Nephron (organoid): Measurements from ENCODE around the gene KRT83.

Source experiments
- H3K27ac Mint-ChIP-seq, 3 experiments: 2 replicates each; pipeline ENCODE4 v1.8.0; 2020; ENCODE audit warnings: mixed read lengths in 3 of 3, mild to moderate bottlenecking in 2 of 3, moderate library complexity in 1 of 3
- H3K27me3 Mint-ChIP-seq: 2 replicates; pipeline ENCODE4 v1.8.0; 2021; ENCODE audit warnings: low read depth, mild to moderate bottlenecking, moderate library complexity, mixed read lengths
- H3K36me3 Mint-ChIP-seq: 2 replicates; pipeline ENCODE4 v1.8.0; 2020; ENCODE audit warnings: low read depth, mixed read lengths
- H3K4me1 Mint-ChIP-seq: 2 replicates; pipeline ENCODE4 v1.8.0; 2020; ENCODE audit warnings: mixed read lengths
- H3K4me3 Mint-ChIP-seq, 3 experiments: 2 replicates each; pipeline ENCODE4 v1.8.0; 2020; ENCODE audit warnings: mild to moderate bottlenecking in 3 of 3, mixed read lengths in 3 of 3, moderate library complexity in 2 of 3
- H3K9me3 Mint-ChIP-seq: 2 replicates; pipeline ENCODE4 v1.8.0; 2020; ENCODE audit warnings: mixed read lengths
- CTCF ChIP-seq, 3 experiments: fragments of 200-600 bp; sonication (generic); IDR thresholded peaks; one replicate each; pipeline ENCODE4 v1.5.0; 2021; ENCODE audit warnings: antibody characterized with exemption in 3 of 3; ENCODE audit not compliant: unreplicated experiment in 3 of 3

The KRT83 gene

DNA sequence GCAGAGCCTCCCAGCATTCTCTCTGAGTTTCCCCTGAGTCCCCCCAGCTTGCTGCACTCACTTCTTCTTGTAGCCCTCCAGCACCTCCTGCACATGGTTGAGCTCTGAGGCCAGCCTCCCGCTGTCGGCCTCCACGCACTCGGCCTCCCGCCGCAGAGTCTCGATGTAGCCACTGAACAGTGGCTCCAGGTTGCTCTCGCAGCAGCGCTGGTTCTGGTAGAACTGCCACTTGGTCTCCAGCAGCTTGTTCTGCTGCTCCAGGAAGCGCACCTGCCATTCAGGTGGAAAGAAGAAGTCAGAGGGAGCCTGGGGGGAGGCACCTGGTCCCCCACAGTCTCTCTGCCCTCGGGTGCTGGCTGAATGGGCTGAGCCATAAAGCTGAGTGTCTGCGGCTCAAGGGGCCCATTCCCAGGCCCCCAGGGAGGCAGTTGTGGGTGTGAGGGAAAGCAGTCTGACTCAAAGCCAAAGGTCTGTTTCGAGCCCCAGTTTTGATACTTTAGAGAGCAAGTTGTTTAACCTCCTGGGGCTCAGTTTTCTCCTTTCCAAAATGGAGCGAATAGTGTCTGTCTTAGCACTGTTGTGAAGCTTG, 43.8 kb upstream of the KRT83 start:
- no peaks in the 10 kb centered on the region for H3K36me3 Mint-ChIP-seq
- H3K27ac Mint-ChIP-seq = no peak overlapping the region
- H3K27me3 Mint-ChIP-seq = peaks cover 45% of the 10 kb centered on the region
- no peak for TF ChIP-seq CTCF (IDR thresholded peaks at IDR 0.05; ENCODE audit: unreplicated experiment in 3 of 3)
- no peak overlapping the region for H3K4me3 Mint-ChIP-seq
- H3K4me1 Mint-ChIP-seq = peaks cover 21% of the 10 kb centered on the region
- no peaks in the 10 kb centered on the region for H3K9me3 Mint-ChIP-seq

- peaks cover 26% of the 10 kb centered on the region for H3K4me1 Mint-ChIP-seq
- H3K9me3 Mint-ChIP-seq = no peaks in the 10 kb centered on the region
- no peak for TF ChIP-seq CTCF (IDR thresholded peaks at IDR 0.05; ENCODE audit: unreplicated experiment in 3 of 3)
- H3K27me3 Mint-ChIP-seq = peaks cover 44% of the 10 kb centered on the region
- H3K27ac Mint-ChIP-seq = no peak overlapping the region
- H3K4me3 Mint-ChIP-seq = no peak overlapping the region
- no peaks in the 10 kb centered on the region for H3K36me3 Mint-ChIP-seq
These were observed 42.9 kb upstream of the KRT83 start for GRCh38 chr12:52364061-52364460.

DNA sequence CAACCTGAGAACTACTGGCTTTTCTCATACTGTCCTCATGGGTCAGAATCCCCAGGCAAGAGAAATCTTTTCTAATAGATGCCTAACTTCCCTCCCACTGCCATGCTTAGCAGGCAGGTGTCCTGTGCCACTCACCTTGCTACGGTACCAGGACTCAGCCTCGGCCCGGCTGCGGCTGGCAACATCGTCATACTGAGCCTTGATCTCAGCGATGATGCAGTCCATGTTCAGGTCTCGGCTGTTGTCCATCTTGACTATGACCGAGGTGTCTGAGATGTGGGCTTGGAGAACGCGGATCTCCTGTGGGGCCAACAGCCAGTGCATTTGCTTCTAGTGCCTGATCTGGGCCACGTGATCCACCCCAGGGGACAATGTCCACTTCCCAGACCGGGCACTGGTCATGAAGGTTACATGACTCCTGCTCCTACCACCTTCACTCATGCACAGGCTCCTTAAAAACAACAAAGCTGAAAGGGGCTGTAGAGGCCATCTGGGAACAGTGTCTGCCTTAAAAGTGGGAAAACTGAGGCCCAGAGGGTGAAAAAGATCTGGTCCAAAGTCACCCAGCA, 42.0 kb upstream of the KRT83 start:
- H3K4me1 Mint-ChIP-seq = peaks cover 19% of the 10 kb centered on the region
- no peaks in the 10 kb centered on the region for H3K36me3 Mint-ChIP-seq
- no peak overlapping the region for H3K4me3 Mint-ChIP-seq
- no peaks in the 10 kb centered on the region for H3K9me3 Mint-ChIP-seq
- peaks cover 39% of the 10 kb centered on the region for H3K27me3 Mint-ChIP-seq
- no peak overlapping the region for H3K27ac Mint-ChIP-seq
- TF ChIP-seq CTCF (IDR thresholded peaks at IDR 0.05; ENCODE audit: unreplicated experiment in 3 of 3) = no peak

GRCh38 chr12:52362118-52362726, 41.0 kb upstream of the KRT83 start:
- no peak overlapping the region for H3K4me3 Mint-ChIP-seq
- H3K4me1 Mint-ChIP-seq = peaks cover 19% of the 10 kb centered on the region

DNA sequence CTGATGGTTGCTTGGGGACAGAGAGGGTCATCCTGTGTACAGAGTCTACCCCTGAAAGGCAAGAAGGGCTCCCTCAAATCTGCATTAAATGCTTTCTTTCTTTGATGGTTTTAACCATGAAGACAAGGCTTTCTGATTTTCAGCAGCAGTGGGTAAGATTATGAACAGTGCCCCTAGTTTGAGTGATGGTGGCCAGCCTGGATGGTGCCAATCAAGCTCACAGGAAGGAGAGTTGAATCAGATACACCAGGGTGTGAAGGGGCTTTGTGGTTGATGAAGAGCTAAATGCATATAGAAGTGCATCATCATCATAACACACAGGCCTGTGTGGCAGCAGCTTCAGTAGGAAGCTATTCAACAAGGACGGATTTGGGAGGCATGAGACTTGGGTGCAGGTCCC, 40.4 kb upstream of the KRT83 start:
- Mint-ChIP-seq H3K9me3 (no peaks in the 10 kb centered on the region), H3K4me3 (no peak overlapping the region), H3K36me3 (no peaks in the 10 kb centered on the region), H3K27me3 (peaks cover 38% of the 10 kb centered on the region), H3K27ac (no peak overlapping the region), H3K4me1 (peaks cover 19% of the 10 kb centered on the region)
- TF ChIP-seq CTCF (IDR thresholded peaks at IDR 0.05; ENCODE audit: unreplicated experiment in 3 of 3) = no peak

More at GRCh38 chr12:52362118-52362726, 41.0 kb upstream of the KRT83 start:
- peaks cover 38% of the 10 kb centered on the region for H3K27me3 Mint-ChIP-seq
- no peak overlapping the region for H3K27ac Mint-ChIP-seq
- no peaks in the 10 kb centered on the region for H3K36me3 Mint-ChIP-seq
- no peaks in the 10 kb centered on the region for H3K9me3 Mint-ChIP-seq
- no peak for TF ChIP-seq CTCF (IDR thresholded peaks at IDR 0.05; ENCODE audit: unreplicated experiment in 3 of 3)
